Measurements from ENCODE around the gene BDKRB1.

DNA sequence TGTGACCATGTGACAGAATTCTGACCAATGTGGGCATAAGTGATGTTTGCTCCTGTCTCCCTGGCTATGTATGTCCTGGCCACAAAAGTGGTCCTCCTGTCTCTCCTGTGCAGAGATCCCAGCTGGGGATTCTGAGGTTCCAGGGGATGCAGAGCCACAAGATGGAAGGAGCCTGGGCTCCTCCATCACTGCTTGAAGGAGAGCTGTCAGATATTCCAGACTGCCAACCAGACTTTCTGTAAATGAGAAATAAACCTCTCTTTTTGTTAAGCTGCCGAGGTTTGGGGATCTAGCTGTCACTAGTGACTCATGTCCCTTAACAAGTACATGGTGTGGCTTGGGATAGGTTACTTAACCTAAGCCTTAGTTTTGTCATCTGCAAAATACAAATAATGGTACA is 21.9 kb downstream of the BDKRB1 start:
- no peak for TF ChIP-seq EZH2 (IDR thresholded peaks at IDR 0.05; ENCODE audit: insufficient read depth, poor library complexity, severe bottlenecking)
- TF ChIP-seq EZH2phosphoT487 (IDR thresholded peaks at IDR 0.05; ENCODE audit: insufficient read depth, low read depth) = no peak

All from GM23248 (cell line).